Measurements from ENCODE around the gene MARK3. TPM values are rescaled to one million over a fixed set of nuclear protein-coding genes. Genes with fewer than 3 reads are reported as not detected.
A peak's percentile ranks its signal among the peaks of the same experiment; 100 is the strongest.

The MARK3 gene
- total RNA-seq, 4 donors from 2014 or later: 47.3 to 68.2 (median 58.8) TPM

DNA sequence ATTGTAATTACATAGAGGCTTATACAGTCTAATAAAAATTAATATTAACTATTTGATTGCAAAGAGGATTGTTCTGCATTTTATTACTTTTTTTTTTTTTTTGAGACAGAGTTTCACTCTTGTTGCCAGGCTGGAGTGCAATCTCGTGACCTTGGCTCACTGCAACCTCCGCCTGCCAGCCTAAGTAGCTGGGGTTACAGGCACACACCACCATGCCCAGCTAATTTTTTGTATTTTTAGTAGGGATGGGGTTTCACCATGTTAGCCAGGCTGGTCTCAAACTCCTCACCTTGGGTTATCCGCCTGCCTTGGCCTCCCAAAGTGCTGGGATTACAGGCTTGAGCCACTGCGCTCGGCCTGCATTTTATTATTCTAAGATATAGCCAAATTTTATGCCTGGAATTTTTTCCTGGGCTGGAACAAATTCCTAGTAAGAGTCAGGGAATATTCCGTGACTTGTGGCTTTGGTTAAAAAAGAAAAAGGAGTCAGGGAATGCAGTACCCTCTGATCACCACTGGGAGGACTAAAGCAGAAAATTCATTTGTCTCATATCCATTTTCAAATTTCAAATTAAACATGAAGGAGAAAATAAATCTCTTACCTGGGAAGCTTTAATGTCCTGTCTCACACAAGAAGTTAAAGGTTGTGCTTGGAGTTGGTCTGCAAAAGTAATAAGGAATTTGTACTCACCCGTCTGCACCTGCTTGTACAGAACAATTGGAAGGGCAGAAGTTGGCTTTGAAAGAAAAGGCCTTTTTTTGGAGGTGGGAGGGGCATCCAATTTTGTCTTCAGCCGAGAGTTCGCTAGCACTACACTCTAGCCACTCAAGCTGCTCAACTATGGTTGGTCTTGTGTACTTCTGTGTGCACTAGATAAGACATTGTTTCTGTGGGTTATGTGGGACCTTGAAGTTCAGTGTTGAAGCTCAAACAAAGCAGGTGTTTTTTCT, 8.7 kb downstream of the MARK3 start:
- no peak for TF ChIP-seq POLR2A (IDR thresholded peaks at IDR 0.05)
- TF ChIP-seq, protein P1, sequence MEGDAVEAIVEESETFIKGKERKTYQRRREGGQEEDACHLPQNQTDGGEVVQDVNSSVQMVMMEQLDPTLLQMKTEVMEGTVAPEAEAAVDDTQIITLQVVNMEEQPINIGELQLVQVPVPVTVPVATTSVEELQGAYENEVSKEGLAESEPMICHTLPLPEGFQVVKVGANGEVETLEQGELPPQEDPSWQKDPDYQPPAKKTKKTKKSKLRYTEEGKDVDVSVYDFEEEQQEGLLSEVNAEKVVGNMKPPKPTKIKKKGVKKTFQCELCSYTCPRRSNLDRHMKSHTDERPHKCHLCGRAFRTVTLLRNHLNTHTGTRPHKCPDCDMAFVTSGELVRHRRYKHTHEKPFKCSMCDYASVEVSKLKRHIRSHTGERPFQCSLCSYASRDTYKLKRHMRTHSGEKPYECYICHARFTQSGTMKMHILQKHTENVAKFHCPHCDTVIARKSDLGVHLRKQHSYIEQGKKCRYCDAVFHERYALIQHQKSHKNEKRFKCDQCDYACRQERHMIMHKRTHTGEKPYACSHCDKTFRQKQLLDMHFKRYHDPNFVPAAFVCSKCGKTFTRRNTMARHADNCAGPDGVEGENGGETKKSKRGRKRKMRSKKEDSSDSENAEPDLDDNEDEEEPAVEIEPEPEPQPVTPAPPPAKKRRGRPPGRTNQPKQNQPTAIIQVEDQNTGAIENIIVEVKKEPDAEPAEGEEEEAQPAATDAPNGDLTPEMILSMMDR (IDR thresholded peaks at IDR 0.05): peak in 1 of 3 donors; percentile 70
- H3K4me3 ChIP-seq (ENCODE audit: low read depth, poor library complexity, severe bottlenecking): no peak overlapping the region
- intact Hi-C loops (cut with DNase I; ENCODE audit: low total_unique reads): no loop called here
- DNase-seq (ENCODE audit: low spot score in 2 of 2): no peak
- WGBS, 2 donors: 30 to 37% methylated on average over 9 of the region's 9 CpGs

DNA sequence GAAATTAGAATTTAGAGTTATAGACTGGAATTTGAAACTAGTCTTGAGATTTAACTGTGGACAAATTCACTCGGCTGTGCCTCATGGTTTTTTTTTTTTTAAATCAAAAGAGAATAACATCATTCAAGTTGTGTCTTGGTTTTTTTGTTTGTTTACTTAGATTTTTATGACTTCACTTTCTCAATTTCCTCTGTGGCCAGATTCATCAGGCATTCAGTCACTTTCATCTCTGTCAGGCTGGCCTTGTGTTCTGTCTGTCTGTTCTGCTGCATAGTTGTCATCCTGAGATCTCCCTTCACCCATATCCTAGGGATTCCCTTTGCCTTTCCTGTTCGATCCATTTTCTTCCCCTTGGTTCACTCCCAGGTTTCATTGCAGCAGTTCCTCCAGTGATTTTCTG, 10.0 kb downstream of the MARK3 start:
- intact Hi-C loops (cut with DNase I; ENCODE audit: low total_unique reads): loop anchor here (5.0 kb wide), 1 partner anchor 778 kb away; no protein-coding TSS in a partner anchor
- no peak overlapping the region for H3K4me3 ChIP-seq (ENCODE audit: low read depth, poor library complexity, severe bottlenecking)

DNA sequence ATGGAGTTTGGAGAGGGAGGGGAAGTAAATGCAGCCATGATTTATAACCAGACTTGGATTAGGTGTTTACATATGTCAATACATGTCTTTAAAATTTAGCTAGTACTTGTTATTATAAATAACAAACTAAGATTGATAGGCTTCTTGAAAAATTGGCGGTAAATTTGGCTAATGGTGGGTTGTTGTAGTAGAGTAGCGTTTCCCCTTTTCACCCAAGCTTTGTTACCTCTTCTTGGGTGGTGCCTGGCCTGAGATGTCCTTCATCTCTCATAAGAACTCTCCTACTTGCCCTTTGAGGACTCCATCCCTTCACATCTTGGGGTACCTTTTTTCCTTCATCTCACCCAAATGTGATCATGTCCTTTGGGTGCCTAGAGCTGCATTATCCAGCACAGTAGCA, 11.2 kb downstream of the MARK3 start:
- TF ChIP-seq, protein P1 (IDR thresholded peaks at IDR 0.05): no peak
- TF ChIP-seq POLR2A (IDR thresholded peaks at IDR 0.05): no peak
- no peak for DNase-seq (ENCODE audit: low spot score in 2 of 2)
- WGBS, 2 donors: 97 to 98% methylated on average over 2 of the region's 2 CpGs
- intact Hi-C loops (cut with DNase I; ENCODE audit: low total_unique reads): loop anchor here (5.0 kb wide), 1 partner anchor 779 kb away; no protein-coding TSS in a partner anchor
- H3K4me3 ChIP-seq (ENCODE audit: low read depth, poor library complexity, severe bottlenecking): no peak overlapping the region

More for the DNA sequence above, 10.0 kb downstream of the MARK3 start:
- WGBS, 2 donors: 38 to 44% methylated on average over 2 of the region's 2 CpGs
- no peak for DNase-seq (ENCODE audit: low spot score in 2 of 2)
- no peak for TF ChIP-seq POLR2A (IDR thresholded peaks at IDR 0.05)
- TF ChIP-seq, protein P1 (IDR thresholded peaks at IDR 0.05): no peak

DNA sequence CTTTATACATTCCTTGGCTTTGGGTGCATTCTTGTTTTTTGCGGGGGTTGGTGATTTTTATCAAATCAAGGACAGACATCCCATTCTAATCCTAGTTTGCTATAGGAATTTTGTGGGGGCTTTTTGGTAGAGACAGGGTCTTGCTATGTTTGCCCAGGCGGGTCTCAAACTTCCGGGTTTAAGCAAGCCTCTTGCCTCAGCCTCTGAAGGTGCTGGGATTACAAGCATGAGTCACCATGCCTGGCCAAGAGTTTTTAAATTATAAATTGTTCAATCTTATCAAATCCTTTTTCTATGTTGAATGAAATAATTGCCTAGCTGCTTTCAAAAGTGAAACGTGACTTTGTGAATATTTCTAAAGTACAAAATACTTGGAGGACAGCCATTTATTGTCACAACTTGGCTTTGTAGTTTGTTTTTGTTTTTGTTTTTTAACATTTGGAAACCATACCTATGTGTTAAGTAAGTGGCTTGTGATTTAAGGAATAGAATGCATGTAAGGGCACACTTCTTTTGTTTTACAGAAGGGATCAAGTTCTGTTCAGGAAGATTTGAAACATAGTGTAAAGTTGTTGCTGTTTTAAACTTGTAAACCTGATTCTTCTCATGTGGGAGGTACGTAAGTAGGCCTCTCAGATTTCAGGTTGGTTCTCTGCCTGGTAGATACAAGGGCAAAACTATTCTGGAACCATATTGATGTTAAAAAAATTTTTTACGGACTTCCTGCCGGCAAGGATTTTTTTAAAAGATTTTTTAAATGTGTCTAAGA, 13.4 kb downstream of the MARK3 start:
- TF ChIP-seq, protein P1 (IDR thresholded peaks at IDR 0.05): no peak
- no peak for TF ChIP-seq POLR2A (IDR thresholded peaks at IDR 0.05)
- no peak overlapping the region for H3K4me3 ChIP-seq (ENCODE audit: low read depth, poor library complexity, severe bottlenecking)
- intact Hi-C loops (cut with DNase I; ENCODE audit: low total_unique reads): loop anchor here (5.0 kb wide), 1 partner anchor 781 kb away; no protein-coding TSS in a partner anchor
- no peak for DNase-seq (ENCODE audit: low spot score in 2 of 2)
- WGBS, 2 donors: 53 to 56% methylated on average over 7 of the region's 7 CpGs

DNA sequence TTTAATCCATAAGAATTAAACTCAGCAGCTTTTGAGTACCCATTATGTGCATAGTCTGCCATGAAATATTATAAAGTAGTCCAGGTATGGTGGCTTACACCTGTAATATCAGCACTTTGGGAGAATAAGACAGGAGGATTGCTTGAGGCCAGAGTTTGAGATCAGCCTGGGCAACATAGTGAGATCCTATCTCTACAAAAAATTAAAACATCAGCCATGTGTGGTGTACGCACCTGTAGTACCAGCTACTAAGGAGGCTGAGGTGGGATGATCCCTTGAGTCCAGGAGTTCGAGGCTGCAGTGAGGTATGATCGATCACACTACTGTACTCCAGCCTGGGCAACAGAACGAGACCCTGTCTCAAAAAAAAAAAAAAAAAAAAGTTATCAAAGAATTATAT, 15.3 kb downstream of the MARK3 start:
- DNase-seq (ENCODE audit: low spot score in 2 of 2): no peak

More for the DNA sequence above, 15.3 kb downstream of the MARK3 start:
- WGBS, 2 donors: 70 to 84% methylated on average over 4 of the region's 4 CpGs
- intact Hi-C loops (cut with DNase I; ENCODE audit: low total_unique reads): no loop called here
- H3K4me3 ChIP-seq (ENCODE audit: low read depth, poor library complexity, severe bottlenecking): no peak overlapping the region
- TF ChIP-seq POLR2A (IDR thresholded peaks at IDR 0.05): no peak
- TF ChIP-seq, protein P1 (IDR thresholded peaks at IDR 0.05): no peak

Measured in lower leg skin (tissue), 4 donors.